ENCODE data around the gene PDIA5.

- TF ChIP-seq CTCF (IDR thresholded peaks at IDR 0.05; ENCODE audit: low read length) (no peak), EZH2 (IDR thresholded peaks at IDR 0.05; ENCODE audit: borderline replicate concordance, low read length) (no peak)
Observed at GRCh38 chr3:123071146-123071545, 4.3 kb downstream of the PDIA5 start.
